Endometrium (tissue), 2 donors: ENCODE data around the gene NCOA4.
"Not testable (repeated sequence)": the region's sequence is repeated elsewhere in the genome, so short reads cannot be mapped to it uniquely, and the experiment has no call there.

Experiments
- FAIRE-seq: peaks from 2 replicates; lab custom pipeline; 2012; peaks lifted over from hg19 to GRCh38; lab: Jason Lieb, UNC
- donor health status: control.
- donor health status: control.

Gene NCOA4

DNA sequence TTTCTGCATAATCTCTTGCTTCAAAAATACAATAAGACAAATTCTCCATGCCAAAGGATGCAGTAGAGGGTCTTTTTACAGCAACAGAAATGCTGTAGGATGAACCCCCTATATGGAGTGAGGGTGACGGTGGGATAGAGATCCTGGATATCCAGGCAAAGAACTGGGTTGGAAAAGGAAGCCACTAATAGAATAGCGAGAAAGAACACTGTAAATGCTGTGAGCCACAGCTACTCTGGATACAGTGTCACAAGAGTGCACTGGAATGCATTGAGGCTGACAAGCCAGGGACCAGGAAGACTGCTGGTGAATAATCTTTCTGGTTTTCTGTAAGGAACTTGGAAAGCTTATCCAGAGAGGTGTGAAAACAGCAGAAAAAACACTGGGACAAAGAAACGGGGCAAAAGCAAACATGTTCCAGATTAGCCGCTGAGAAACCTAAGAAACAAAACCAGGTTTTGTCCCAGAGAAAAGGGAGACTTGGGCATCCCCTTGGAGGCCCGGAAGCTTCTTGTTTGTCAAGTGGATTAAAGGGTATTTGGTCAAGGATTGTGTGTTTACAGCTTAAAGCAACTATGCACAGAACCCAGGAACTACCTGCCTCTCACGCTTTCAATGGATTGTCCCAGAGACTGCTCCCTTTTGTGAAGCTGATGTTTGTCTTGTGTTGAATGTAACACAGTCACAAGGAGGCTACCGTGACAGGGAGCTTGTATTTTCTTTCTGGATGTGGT lies 21.8 kb upstream of the NCOA4 start:
- FAIRE-seq, result no peak

DNA sequence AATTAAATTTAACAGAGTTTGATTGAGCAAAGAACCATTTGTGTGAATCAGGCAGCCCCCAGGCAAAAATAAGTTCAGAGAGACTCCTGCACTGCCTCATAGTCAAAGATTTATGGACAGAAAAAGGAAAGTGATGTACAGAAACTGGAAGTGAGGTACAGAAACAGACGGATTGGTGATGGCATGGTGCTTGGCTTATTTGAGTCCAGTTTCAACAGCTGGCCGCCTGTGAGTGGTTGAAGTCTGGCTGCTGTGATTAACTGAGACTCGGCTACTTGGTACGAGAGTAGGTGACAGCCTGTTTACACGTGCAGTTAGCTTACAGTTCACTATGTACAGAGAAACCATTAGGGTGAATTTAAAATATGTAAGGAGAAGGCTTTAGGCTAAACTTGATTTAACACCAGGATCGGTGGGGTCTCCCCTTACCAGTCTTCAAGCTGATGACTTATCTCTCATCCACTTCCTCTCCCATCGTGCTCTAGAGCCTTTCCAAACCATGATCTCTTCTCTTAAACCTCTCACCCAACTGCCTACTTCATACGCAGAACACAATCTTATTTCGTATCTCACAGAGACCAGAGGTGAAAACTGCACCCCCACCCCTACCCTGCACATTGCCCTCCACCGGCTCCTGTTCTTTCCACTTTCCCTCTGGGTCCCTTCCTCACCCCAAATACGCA lies 20.7 kb upstream of the NCOA4 start:
- FAIRE-seq, result no peak

DNA sequence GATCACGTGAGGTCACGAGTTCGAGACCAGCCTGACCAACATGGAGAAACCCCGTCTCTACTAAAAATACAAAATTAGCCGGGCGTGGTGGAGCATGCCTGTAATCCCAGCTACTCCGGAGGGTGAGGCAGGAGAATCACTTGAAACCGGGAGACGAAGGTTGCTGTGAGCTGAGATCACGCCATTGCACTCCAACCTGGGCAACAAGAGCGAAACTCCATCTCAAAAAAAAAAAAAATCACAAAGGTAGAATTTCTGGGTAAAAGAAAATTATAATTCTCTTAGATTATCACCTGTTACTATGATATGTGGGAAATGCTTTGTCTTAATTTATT lies 19.0 kb upstream of the NCOA4 start:
- not testable (repeated sequence) for FAIRE-seq

DNA sequence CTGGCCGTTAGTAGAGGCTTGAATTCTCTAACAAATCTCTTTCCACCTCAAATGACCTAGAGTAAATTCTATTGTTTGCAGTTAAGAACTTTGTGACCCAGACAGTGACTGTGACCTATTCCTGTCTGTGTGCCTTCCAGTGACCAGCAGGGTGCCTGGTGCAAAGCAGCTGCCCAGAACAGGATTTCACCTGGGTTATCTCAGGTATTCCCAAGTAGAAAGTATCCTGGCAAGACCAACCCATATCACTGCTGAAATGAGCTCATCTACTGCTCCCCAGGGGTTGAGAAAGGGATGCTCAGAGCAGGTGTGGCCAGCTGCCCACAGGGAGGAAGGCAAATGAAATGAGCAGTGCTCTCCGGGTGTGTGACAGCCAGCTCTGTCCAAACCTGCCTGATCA lies 17.7 kb upstream of the NCOA4 start:
- no peak for FAIRE-seq

DNA sequence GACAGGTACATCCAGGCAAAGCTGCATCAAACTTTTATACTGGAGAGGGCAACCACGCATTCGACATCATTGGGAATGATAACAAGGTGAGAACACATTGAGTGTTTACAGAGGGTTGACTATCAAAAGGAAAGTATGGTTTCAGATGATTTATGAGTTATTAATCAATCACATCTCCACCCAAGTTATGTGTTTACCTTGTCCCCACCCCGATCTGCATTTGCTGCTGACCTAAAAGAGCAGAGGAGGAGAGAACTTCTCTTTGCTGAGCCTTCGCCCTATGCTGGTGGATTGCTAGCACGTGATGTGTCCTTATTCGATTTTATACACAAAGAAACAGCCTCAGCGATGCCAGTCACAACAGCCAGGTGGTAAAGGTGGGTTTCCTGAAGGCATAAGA lies 15.8 kb upstream of the NCOA4 start, which contains the start of gene MSMB:
Gene MSMB (minus strand): TSS at position 9 of the 400 bp plus-strand sequence. CDS start 32 bp downstream, outside the sequence.
- FAIRE-seq, result no peak

DNA sequence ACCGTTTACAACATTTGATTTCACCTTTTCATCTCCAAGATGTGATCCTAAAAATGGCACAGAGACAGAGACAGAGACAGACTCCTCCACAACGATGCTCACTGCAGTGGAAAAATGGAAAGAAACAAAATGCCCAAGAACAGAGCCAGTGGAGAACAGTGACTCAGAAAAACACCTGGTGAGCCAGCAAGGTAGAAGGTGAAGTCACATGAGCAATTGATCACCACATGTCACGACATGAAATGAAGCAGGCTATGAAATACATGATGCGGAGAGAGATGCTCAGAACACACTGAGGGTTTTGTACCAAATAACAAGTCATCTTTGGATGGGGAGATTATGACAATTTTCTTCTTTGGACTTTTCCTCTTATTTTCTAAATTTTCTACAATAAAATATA lies 12.1 kb upstream of the NCOA4 start:
- no peak for FAIRE-seq

DNA sequence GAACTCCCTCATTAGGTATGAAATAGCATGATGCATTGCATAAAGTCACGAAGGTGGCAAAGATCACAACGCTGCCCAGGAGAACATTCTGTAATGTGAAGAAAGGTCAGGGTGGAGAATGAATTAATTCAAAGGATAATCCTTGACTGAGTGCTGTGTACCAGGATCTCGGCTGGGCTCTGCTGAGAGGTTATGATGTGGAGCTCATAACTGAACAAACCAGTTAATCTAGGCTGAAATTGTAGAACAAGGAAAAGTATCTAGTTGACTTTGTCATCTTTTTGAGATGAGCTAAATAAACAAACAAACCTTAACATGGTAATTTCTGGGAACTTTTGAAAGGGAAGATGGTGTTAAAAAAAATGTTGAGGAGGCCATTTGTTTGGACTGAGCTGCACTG lies 9.6 kb upstream of the NCOA4 start:
- FAIRE-seq, result no peak

DNA sequence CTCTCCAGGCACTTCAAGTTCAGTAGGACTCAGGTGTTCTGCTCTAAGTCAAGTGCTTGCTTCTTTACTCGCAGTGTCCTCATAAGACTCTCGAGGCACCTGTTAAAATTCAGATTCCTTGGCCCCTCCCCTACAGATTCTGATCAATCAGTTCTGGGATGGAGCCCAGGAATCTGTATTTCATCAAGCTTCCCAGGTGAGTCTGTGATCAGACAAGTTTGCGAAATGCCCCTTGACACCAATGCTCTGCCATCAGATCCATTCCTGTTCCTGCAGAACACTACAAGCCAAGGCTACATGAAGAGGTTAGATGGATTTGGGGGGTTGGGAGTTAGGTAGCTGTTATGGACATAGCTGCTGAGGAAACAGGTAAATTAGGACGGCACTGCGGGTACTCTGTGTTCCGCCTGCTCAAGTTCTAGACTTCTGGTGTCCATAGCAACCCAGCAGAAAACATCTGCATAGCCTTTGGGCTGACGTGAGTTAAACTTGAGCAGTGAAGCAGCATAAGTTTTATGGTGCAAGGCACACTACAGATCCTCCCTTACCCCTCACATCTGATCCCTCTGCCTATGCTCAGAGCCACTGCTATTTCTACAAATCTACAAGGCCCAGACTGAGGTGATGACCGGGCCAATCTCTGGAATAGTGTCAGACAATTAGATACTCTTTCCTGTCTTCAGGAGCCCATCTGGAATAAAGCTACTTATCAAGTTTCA lies 6.8 kb upstream of the NCOA4 start:
- no peak for FAIRE-seq

DNA sequence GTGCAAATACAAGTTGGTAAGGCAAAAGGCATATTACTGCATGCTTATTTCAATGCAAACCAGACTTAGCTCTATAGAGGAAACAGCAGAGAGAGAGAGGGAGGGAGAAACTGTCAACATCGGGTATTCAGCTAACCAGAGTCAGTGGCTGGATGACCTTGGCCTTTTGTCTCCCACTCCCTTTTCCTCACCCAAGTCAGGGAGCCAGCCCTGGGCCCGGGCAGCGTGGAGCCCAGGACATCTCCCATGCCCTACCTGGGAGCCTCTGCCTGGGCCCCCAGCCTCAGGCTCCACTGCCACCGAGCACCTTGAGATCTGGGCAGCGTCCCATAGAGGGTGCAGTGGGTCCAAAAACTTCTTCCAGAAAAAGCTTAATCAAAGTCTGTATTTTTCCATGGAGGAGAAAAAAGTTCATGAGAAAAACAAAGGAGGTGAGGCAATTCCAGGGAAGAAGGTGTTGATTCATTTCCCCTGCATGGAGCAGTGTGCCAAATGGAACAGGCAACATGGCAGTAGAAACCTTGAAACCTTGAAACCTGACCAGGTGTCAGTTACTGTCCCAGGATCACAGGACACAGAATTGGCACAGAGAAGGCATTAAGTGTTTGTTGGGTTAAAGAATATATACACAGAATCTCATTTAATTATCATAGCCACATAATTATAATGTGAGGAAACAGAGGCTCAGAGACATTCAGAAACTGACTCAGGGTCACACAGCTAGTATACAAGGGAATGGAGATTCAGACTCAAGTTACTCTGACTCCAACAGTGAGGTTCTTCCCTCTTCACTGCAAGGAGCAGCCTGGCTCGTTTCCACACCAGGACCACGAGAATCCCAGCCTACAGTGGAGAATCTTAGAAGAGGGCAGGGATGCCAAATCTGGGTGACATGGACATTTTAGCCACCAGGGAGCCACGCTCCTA lies 5.8 kb upstream of the NCOA4 start:
- FAIRE-seq, result no peak

DNA sequence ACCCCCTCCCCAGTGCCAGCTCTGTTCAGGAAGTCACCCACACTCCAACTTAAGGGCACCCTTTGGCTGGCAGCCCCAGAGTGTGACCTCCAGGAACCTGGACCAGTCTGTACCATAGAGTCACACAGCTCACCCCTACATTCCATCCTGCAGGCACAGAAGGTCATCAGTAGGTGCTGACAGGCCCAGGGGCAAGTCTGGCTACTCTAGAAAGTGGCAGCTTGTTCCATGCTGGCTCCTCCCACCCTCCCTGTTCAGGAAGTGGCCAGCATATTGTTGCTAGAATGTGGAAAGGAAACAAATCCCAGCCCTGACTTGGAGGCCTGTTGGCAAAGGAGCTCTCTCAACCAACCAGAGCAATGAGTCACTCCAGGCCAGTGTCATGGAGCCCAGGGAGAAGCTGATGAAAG lies 3.2 kb upstream of the NCOA4 start:
- FAIRE-seq, result no peak

DNA sequence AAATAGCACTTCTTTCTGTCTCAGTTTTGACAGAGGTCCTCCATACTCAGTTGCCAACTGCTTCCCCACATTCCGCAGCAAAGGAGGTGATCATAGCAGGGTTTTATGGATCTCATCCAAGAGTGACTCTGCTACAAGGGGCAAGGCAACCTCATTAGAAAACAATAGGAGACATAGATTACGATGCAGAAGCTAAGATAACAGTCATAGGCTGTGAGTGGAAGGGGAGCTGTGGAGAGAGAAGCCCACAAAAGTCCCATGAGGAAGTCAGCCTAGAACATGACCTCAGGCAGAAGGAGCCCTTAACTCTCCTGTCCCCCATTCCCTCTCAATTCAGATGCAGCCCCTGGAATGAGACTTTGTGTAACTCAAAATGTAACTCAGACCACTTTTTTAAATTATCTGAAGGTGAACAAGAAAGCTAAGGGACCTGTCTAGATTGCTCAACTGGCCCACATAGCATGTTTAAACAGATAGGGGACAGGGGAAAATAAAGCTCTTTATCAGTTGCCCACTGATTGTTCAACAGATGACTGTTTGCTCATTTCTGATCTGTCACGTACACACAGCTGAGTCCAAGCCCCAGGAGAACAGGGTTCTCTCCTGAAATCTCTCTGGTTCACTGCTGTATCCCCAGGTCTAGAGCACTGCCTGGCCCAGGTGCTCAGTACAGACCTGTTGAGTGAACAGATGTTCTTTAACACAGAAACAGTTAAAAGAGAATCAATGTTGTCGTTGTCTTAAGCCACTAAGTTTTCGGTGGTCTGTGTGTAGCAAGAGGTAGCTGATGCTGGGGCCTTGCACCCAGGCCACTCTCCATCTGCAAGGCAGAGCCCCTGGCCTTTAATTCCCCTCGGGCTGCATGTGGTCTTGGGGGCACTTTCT lies 1.5 kb upstream of the NCOA4 start:
- FAIRE-seq, result no peak

DNA sequence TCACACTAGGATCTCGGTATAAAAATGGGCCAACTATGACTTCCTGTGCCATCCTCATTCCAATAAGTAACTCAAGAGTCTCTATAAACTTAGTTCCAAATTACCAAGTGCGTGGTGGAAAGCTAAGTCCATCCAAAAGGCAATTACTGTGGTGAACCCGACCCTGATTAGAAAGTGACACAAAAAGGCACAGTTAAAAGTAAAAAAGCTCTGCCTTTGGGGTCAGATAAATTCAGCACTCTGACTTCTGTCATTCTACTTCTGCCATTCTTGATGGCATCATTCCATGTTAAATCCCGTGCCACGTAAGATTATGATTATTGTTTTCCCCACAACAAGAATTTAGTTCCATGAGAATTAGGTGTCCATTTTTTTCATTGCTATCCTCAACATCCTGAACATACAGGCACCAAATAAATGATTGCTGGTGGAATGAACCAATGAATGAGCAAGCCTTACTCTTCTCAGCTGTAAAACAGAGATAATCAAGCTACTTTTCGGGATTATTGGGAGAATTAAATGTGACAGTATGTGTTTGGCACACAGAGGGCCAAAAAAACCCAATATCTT lies 877 bp downstream of the NCOA4 start:
- FAIRE-seq, result no peak

DNA sequence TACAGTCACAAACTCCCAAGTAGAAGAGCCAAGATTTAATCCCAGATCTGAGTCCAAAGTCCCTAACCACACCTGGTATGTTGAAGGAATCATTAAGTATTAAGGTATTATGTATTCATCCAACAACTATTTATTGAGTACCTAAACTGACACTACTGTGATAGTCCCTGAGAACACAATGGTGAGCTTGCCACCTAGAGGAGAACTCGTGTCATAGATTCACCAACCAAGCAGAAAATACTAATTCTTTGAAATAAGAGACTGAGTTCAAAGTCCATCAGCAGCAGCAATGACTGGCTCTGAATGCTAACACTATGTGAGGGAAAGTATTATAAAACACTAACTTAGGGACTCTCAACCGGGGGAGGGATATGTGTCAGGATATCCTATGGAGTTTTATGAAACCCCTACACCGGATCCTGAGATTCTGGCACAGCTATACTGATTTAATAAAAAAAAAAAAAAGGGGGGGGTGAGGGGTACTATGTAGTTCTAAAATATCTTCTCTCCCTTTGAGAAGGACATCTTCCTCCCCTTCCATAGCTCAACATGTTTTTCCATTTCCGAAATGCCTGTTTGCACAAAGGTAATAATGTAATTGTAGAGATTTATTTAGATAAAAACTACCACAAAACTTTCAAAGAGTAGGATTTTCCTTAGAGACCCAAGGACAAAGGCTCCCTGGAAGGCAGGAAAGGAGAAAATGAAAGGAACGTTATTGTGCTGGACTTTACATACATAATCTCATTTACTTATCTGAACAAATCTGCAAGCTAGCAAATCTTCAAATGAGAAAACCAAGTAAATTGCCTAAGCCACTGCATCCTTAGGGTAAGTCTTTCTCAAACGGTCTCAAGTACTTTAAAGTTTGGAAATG lies 1.6 kb downstream of the NCOA4 start:
- no peak for FAIRE-seq

DNA sequence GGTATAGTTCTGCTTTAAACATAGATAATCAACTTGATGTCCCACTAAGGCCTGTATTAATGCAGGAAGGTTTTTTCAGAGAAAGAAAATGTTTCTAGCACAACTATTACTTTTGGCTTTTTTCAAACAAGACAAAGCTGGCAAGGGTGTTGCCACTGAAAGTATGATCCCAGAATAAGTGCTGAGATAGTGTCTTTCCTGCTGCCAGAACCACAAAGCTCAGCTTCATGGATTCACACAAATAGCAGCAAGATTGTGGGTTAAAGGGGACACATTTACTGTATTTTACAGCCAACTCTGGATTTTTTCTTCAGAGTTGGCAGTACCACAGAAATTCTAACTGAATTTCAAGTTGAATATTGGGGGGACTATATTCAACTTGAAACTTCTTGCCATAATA lies 4.3 kb downstream of the NCOA4 start:
- no peak for FAIRE-seq

DNA sequence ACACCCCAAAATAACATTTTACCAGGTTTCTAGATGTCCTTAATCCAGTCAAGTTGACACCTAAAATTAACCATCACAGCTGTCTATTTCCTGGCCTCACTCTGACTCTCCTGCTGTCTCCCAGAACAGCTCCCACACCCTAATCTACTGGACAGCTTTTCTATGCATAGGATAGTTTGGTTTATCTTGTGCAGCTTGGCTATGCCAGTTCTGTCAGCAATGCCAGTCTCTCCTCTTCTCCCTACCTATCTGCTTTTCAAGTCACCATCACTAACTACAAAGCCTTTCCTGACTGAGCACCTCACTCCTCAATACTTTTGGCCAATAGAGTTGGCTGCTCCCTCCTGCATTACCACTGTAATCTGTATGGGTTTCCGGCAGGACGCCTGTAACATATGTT lies 5.0 kb downstream of the NCOA4 start:
- FAIRE-seq, result no peak

DNA sequence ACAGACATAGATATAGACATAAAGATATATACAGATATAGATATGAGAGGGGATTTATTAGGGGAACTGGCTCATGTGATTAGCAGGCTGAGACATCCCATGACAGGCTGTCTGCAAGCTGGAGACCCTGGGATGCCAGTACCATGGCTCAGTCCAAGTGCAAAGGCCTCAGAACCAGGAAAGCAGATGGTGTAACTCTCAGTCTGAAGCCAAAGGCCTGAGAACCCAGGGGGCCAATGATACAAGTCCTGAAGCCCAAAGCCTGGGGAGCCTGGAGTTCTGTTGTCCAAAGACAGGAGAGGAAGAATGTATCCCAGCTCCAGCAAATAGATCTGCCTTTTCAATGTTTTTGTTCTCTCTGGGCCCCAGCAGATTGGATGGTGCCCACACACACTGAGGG lies 5.5 kb downstream of the NCOA4 start:
- no peak for FAIRE-seq

DNA sequence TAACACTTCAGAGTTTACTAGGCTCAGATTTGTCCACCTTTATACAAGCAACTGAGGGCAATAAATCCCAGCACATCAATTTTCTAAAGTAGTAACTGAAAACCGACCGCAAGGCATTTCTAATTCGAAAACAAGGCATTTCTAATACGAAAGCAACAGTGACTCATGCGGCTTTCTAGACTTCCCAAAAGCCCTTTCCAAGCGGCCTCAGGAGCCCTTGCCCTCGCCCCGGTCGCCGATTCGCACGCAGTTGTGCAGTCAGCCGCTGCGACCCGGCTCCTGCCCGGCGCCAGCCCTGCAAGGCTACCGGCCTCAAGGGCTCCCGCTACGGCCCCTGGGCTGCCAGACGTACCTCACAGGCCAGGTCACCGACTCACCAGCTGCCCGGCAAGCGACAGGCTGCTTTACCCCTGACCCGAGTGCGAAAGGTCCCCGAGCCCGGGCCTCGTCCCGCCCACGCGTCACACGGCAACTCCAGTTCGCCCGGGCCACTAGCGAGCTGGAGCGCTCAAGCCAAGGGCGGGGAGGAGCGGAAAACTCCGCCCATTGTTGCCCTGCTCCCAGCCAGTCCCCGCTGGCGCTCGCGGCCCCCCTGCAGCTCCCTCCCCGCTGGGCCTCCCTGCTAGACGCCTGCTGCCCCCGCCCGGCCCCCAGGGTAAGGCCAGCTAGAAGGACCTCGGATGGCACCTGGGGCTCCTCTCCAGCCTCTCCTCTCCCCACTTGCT lies 7.3 kb downstream of the NCOA4 start:
- FAIRE-seq, result no peak

DNA sequence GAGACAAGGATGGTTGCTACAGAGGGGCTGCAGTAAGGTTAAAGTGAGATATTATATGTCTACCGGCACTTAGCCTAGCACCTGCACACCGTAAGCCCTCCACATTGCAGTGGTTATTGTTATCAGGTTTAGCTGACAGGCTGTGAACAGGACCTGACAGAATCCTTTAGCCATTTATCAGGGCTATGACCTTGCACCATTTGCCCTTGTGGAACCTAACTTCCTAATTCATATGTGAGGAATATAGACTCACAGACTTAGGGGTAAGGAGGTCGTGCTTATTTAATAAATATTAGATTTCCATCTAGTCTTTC lies 10.1 kb downstream of the NCOA4 start:
- no peak for FAIRE-seq

DNA sequence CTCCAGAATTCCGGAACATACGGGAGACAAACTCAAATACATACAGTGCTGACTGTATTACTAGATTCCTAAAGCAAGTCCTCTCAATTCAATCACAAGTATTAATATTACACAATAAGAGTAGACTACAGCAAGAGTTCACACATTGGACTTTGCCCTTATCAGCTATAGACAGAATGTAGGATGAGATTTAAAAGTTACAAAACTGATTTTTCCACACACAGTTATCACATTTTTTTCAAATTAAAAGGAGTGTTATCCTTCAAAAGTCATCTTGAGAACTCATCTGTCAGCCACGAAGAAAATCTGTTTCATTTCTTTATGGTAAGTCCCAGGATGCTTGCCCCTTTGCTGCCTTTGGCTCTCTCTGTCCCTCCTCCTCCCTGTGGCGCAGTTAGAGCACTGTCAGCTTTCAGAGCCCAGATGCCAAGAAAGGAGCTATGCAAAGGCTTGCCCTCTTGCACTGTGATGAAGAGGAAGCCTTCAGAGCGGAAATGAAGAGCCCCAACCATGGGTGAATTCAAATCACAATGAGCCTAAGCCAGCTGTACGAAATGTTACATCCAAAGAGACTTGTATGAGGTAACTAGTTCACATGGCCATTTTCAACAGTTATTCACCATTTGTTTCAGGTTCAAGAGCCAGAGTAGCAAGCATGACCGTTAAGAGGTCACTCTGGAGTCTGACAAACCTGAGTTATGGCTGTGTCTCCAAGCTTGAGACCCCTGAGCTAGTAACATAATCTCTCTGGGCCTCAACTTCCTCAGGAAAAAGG lies 10.7 kb downstream of the NCOA4 start:
- FAIRE-seq, result no peak
